GM19395 (cell line): ENCODE measurements around the gene EFNB1.
"Not testable (repeated sequence)": the region's sequence is repeated elsewhere in the genome, so short reads cannot be mapped to it uniquely, and the experiment has no call there.

Source experiments
- ATAC-seq: cut with Tn5 transposase; IDR thresholded peaks from one replicate; pipeline ENCODE4 v1.9.1; 2021; ENCODE audit warnings: mild to moderate bottlenecking, moderate library complexity; ENCODE audit not compliant: unreplicated experiment

The EFNB1 gene

GRCh38 chrX:68828740-68829581 lies at the start of gene EFNB1:
Gene EFNB1, plus strand, starts transcription at chrX:68829021. Its CDS starts 756 bp downstream, at chrX:68829777.
- peak; percentile 90 for ATAC-seq

DNA sequence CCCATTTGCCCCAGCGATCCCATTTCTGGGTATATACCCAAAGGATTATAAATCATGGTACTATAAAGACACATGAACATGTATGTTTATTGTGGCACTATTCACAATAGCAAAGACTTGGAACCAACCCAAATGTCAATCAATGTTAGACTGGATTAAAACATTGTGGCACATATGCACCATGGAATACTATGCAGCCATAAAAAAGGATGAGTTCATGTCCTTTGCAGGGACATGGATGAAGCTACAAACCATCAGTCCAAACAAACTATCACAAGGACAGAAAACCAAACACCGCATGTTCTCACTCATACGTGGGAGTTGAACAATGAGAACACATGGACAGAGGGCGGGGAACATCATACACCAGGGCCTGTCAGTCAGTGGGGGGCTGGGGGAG lies 47.5 kb upstream of the EFNB1 start:
- not testable (repeated sequence) for ATAC-seq

- ATAC-seq, result no peak
Measured at GRCh38 chrX:68784816-68785215, 44.0 kb upstream of the EFNB1 start.

GRCh38 chrX:68786581-68786980 lies 42.2 kb upstream of the EFNB1 start:
- not testable (repeated sequence) for ATAC-seq

GRCh38 chrX:68789966-68790365 lies 38.9 kb upstream of the EFNB1 start:
- no peak for ATAC-seq

- no peak for ATAC-seq
Measured at GRCh38 chrX:68792083-68792482, 36.7 kb upstream of the EFNB1 start.

DNA sequence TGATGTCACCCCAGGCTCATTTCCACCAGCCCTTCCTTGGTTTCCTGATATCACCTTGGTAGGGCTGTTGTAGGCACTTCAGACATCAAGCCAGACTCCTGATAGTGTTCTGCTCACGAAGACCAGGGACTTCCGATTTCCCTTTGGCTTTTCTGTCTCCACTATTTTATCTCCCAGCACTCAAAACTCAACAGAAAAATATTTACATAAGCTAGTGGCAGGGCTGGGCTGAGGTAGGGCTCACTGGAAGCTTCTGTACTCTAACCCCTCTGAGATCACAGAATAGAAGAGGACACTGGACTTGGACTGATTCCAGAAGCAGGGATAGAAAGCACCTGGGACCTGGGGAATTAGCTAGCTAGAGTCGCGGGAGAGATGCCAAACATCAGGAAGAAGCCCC lies 34.4 kb upstream of the EFNB1 start:
- no peak for ATAC-seq

DNA sequence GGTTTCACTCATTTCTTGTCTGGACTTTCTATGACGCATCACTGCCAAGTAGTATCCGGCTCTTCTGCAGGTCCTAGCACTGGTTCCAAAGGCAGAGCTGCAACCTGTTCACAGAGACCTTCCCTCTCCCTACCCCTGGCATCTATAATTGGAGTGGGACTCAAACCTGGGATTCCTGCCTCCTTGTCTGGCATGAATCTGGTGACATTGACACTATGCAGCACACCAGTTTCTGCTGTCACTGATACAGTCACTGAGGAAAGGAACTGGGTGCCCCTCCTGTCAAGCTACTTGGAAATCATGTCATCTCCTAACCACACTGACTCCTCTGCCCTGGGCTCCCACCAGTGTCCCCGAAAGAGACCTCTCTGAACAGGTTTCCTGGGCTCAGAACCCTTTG lies 33.1 kb upstream of the EFNB1 start:
- ATAC-seq, result no peak

DNA sequence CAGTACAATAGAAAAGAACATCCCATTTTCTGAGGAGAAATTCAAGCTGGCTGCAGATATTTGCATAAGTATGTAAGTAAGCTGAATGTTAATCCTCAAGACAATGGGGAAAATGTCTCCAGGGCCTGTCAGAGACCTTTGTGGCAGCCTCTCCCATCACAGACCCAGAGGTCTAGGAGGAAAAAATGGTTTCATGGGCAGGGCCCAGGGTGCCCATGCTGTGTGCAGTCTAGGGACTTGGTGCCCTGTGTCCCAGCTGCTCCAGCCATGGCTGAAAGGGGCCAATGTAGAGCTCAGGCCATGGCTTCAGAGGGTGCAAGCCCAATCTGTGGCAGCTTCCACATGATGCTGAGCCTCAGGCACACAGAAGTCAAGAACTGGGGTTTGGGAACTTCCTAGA lies 30.4 kb upstream of the EFNB1 start:
- ATAC-seq, result not testable (repeated sequence)

GRCh38 chrX:68801737-68802290 lies 27.0 kb upstream of the EFNB1 start:
- ATAC-seq, result no peak

GRCh38 chrX:68807818-68808217 lies 21.0 kb upstream of the EFNB1 start:
- no peak for ATAC-seq

- no peak for ATAC-seq
Measured at GRCh38 chrX:68808686-68809357, 20.0 kb upstream of the EFNB1 start.

- no peak for ATAC-seq
Measured at GRCh38 chrX:68820476-68821110, 8.2 kb upstream of the EFNB1 start.

- ATAC-seq, result no peak
Measured at GRCh38 chrX:68821616-68822015, 7.2 kb upstream of the EFNB1 start.

GRCh38 chrX:68822641-68823410 lies 6.0 kb upstream of the EFNB1 start:
- ATAC-seq, result peak; percentile 60

DNA sequence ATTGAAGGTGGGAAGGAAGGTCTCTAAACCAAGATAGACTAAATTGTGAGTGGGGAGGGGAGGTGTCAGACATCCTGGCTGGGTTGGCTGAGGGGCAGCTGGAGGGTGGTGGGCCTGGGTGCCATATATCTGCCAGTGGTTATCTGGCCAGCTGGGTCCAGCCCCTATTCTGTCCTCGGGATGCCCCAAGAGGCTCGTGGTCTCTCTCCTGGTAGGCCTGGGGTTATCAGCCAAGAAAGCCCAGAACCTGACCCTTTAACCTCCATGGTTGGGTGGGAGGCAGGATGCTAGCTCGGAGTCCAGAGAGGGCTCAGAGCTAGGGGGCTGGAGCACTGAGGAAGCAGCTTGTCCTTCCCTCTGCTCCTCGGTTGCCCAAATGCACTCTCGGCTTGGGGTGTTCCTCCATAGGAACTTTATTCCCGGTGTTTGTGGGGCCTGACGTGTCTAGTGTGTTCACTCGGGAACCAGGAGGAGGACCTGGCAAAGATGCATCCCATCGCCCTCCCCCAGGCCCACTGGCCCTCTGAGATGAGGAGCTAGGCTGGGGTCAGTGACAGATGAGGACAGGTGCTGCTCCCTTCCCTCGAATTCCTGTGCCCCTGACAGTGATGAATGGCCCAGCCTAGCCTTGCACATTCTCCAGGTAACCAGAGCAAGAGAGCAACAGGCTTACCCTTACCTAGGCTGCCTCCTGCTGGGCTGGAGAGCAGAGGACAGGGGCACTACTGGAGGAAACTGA lies 5.2 kb upstream of the EFNB1 start:
- no peak for ATAC-seq

GRCh38 chrX:68824152-68824433 lies 4.7 kb upstream of the EFNB1 start:
- ATAC-seq, result no peak

GRCh38 chrX:68824565-68825125 lies 4.2 kb upstream of the EFNB1 start:
- ATAC-seq, result no peak

DNA sequence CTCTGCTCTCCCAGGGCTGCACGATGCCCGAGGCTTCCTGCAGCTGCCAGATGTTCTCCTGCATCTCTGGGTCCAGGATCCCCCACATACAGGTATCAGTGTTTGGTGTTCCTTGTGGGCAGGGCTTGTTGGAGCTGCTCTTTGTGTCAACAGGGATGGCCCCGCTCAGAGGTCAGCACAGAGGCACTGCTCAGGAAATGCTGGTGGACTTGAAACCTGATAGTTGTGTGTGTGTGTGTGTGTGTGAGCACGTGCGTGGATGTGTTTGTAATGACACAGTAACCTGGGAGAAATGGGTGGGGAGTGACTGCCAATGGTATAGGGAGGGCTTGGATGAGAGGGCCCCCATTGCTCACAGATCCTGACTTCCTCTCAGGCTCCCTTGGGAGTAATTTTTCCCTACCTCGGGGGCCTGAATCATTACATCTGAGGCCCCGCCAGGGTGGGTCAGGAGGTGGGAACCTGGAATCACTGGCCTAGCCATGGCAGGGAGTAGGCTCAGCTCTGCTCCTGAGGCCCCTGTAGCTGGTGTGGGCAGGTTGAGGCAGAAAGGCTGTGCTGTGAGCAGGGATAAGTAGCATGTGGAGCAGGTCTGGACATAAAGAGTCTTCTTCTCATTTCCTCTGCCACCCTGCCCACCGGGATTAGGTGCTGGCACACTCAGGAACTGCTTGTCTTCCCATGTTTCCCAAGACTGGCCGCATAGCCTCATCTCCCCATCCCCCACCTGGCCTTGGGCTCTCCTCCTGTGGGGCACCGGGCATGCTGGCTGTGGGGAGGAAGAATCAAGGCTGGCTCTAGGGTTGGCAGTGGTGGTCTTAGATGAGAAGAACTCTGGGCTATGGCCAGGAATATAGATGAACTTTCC lies 2.5 kb upstream of the EFNB1 start:
- no peak for ATAC-seq
